Panc1 (cell line): ENCODE results near the gene MGAT4A. TPM values are rescaled to one million over a fixed set of nuclear protein-coding genes. Genes with fewer than 3 reads are reported as not detected.

ENCODE experiments used
- ATAC-seq: fragments of 200-7000 bp; cut with Tn5 transposase; 2 replicates; pipeline ENCODE4 v1.9.1; 2020; ENCODE audit warnings: mild to moderate bottlenecking, moderate library complexity
- BruUV-seq: library from RNA; stranded (reverse); fragments of 400-500 nt; replicated peaks from 2 replicates; lab custom pipeline; 2021; lab: Mats Ljungman, UMichigan
- CTCF ChIA-PET: fragments of 300-600 bp; sonication (Branson Sonifier 250); formaldehyde crosslinking; loops from one replicate; lab custom pipeline; 2022; ENCODE audit warnings: antibody characterized with exemption; lab: Charles Lee
- POLR2A ChIA-PET: fragments of 300-600 bp; sonication (Branson Sonifier 250); formaldehyde crosslinking; loops from one replicate; lab custom pipeline; 2022; ENCODE audit warnings: antibody characterized with exemption; lab: Charles Lee
- DNase-seq: peaks from one replicate; pipeline ENCODE4 v3.0.0-alpha.2; 2010; ENCODE audit warnings: low read depth, low spot score
- H3K27ac ChIP-seq: 2 replicates; pipeline ENCODE4 v1.5.1; 2011; ENCODE audit warnings: mild to moderate bottlenecking, low read length, inconsistent platforms
- H3K27me3 ChIP-seq: fragments of 200-500 bp; sonication (Bioruptor generic); 2 replicates; pipeline ENCODE4 v1.6.0; 2014; ENCODE audit warnings: low read length, inconsistent platforms; ENCODE audit not compliant: control insufficient read depth, insufficient read depth
- H3K36me3 ChIP-seq: fragments of 200-500 bp; sonication (Bioruptor generic); 2 replicates; pipeline ENCODE4 v1.5.1; 2014; ENCODE audit warnings: inconsistent platforms, mild to moderate bottlenecking, low read length, moderate library complexity; ENCODE audit not compliant: control insufficient read depth, insufficient read depth
- H3K4me1 ChIP-seq: 2 replicates; pipeline ENCODE4 v1.5.1; 2011; ENCODE audit warnings: inconsistent platforms, mild to moderate bottlenecking, low read length, moderate library complexity; ENCODE audit not compliant: control insufficient read depth, insufficient read depth
- H3K4me3 ChIP-seq, 2 experiments: 2 replicates each; pipeline ENCODE4 v1.5.1; 2011 to 2012; ENCODE audit warnings: low read depth in 2 of 2, low read length in 2 of 2, mild to moderate bottlenecking in 2 of 2, inconsistent platforms in 1 of 2, moderate library complexity in 1 of 2
- H3K9me3 ChIP-seq: fragments of 200-500 bp; sonication (Bioruptor generic); 2 replicates; pipeline ENCODE4 v1.5.1; 2014; ENCODE audit warnings: low read depth, mild to moderate bottlenecking, inconsistent platforms, low read length, moderate library complexity; ENCODE audit not compliant: control insufficient read depth, insufficient read depth
- POLR2AphosphoS5 ChIP-seq: IDR thresholded peaks from 2 replicates; pipeline ENCODE4 v1.6.1; 2012; ENCODE audit warnings: mild to moderate bottlenecking, low read depth, low read length, moderate library complexity
- REST ChIP-seq, 2 experiments: IDR thresholded peaks; 2 replicates each; pipeline ENCODE4 v1.6.1; 2011 to 2012; ENCODE audit warnings: low read depth in 2 of 2, control low read depth in 1 of 2, low read length in 1 of 2, mild to moderate bottlenecking in 1 of 2, moderate library complexity in 1 of 2; ENCODE audit not compliant: insufficient read depth in 1 of 2
- SIN3A ChIP-seq: IDR thresholded peaks from 2 replicates; pipeline ENCODE4 v1.6.1; 2012; ENCODE audit warnings: low read depth, mild to moderate bottlenecking, low read length, moderate library complexity, borderline replicate concordance; ENCODE audit not compliant: insufficient read depth
- TCF7L2 ChIP-seq: IDR thresholded peaks from 2 replicates; pipeline ENCODE4 v1.6.1; 2011; ENCODE audit warnings: mild to moderate bottlenecking, low read depth, low read length, inconsistent platforms
- in situ Hi-C: cut with HindIII; loops from 2 replicates; pipeline ENCODE4 v1.10.0; 2016; ENCODE audit warnings: low sequenced_read_pairs, low pct_unique_long_range_greater_than_20kb
- intact Hi-C: fragments of 100-400 bp; cut with micrococcal nuclease; formaldehyde crosslinking; loops from one replicate; pipeline ENCODE4 v1.10.0; 2022; ENCODE audit not compliant: unreplicated experiment
- total RNA-seq: library from RNA; stranded (reverse); gene quantifications from one replicate; pipeline ENCODE4 v1.2.1, GENCODE V29; 2021; ENCODE audit not compliant: unreplicated experiment
- TF ChIP-seq, protein P1 (sequence below): fragments of 450-650 bp; IDR thresholded peaks from 2 replicates; pipeline ENCODE4 v1.5.1; 2017; ENCODE audit warnings: mild to moderate bottlenecking

Gene MGAT4A
- total RNA-seq, 1 experiment from 2014 or later = 4.4 TPM

DNA sequence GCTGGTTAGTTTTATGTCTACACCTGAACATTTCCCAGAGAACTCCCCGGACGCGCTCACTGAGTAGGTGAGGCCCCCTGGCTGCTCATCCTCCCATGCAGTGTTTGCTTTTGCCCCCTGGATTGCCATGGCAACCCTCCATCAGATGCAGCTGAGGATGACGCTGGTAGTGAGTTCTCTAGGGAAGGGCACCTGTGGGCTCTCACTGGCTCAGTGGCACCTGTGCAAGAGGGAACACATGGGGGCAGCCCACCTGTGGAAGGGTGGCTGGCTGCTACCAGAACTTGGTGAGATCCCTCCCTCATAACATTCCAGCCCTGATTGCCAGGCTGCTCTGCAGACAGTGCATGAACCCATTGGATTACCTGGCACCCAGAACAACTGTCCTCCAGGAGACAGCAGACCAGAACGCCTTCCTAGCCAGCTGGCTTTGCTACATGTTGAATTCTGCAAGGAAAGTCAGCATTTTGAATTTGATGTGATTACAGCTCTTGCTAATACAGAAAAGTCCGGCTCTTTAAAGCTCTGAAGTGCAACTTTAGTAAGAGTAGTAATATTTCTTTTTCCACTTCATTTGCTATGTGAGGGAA is 144.3 kb downstream of the MGAT4A start:
- in situ Hi-C loops (no loop called here), intact Hi-C loops (no loop called here)
- no TSS peak for BruUV-seq
- no peaks in the 10 kb centered on the region for H3K27me3 ChIP-seq
- H3K4me3 ChIP-seq = no peak overlapping the region
- H3K36me3 ChIP-seq = no peaks in the 10 kb centered on the region
- H3K4me1 ChIP-seq = no peaks in the 10 kb centered on the region
- ChIA-PET POLR2A (no interaction called here), CTCF (interaction anchor here (1.6 kb wide), 1 partner anchor 18 kb away, joined by 4 read pairs; no protein-coding TSS in a partner anchor)
- DNase-seq = no peak
- ATAC-seq = no peak
- no peaks in the 10 kb centered on the region for H3K9me3 ChIP-seq
- no peak overlapping the region for H3K27ac ChIP-seq
- TF ChIP-seq POLR2AphosphoS5 (no peak), REST (IDR thresholded peaks at IDR 0.05; ENCODE audit: insufficient read depth in 1 of 2, low read depth in 2 of 2, low read length in 1 of 2) (no peak), TCF7L2 (no peak), SIN3A (no peak)
- TF ChIP-seq, protein P1, sequence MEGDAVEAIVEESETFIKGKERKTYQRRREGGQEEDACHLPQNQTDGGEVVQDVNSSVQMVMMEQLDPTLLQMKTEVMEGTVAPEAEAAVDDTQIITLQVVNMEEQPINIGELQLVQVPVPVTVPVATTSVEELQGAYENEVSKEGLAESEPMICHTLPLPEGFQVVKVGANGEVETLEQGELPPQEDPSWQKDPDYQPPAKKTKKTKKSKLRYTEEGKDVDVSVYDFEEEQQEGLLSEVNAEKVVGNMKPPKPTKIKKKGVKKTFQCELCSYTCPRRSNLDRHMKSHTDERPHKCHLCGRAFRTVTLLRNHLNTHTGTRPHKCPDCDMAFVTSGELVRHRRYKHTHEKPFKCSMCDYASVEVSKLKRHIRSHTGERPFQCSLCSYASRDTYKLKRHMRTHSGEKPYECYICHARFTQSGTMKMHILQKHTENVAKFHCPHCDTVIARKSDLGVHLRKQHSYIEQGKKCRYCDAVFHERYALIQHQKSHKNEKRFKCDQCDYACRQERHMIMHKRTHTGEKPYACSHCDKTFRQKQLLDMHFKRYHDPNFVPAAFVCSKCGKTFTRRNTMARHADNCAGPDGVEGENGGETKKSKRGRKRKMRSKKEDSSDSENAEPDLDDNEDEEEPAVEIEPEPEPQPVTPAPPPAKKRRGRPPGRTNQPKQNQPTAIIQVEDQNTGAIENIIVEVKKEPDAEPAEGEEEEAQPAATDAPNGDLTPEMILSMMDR = no peak

GRCh38 chr2:98585386-98585785 is 145.5 kb downstream of the MGAT4A start:
- no TSS peak for BruUV-seq
- CTCF ChIA-PET = interaction anchor here (1.6 kb wide), 1 partner anchor 16 kb away, joined by 4 read pairs; no protein-coding TSS in a partner anchor
- Histone ChIP-seq H3K9me3 (no peaks in the 10 kb centered on the region), H3K36me3 (no peaks in the 10 kb centered on the region), H3K27ac (no peak overlapping the region), H3K4me3 (no peak overlapping the region), H3K4me1 (no peaks in the 10 kb centered on the region), H3K27me3 (no peaks in the 10 kb centered on the region)
- DNase-seq = no peak
- in situ Hi-C loops (no loop called here), intact Hi-C loops (no loop called here)
- TF ChIP-seq POLR2AphosphoS5 = no peak
- TF ChIP-seq REST (IDR thresholded peaks at IDR 0.05; ENCODE audit: insufficient read depth in 1 of 2, low read depth in 2 of 2, low read length in 1 of 2) = no peak
- no peak for TF ChIP-seq TCF7L2
- no peak for TF ChIP-seq SIN3A
- TF ChIP-seq, protein P1 = no peak
- ATAC-seq = no peak
- POLR2A ChIA-PET = no interaction called here
